ENCODE results near the gene CAPN13.

GRCh38 chr2:30758191-30758651 is 49.0 kb downstream of the CAPN13 start:
- TF ChIP-seq REST (IDR thresholded peaks at IDR 0.05; ENCODE audit: insufficient read depth in 1 of 2, low read depth in 2 of 2, low read length in 2 of 2) (no peak), POLR2AphosphoS5 (IDR thresholded peaks at IDR 0.05; ENCODE audit: low read depth, low read length) (no peak), SIN3A (IDR thresholded peaks at IDR 0.05; ENCODE audit: borderline replicate concordance, insufficient read depth, low read length) (no peak)

Measured in PFSK-1 (cell line).